Muscle of arm (tissue), 12 donors: ENCODE measurements around the gene RHBDD1. TPM values are rescaled to one million over a fixed set of nuclear protein-coding genes. Genes with fewer than 3 reads are reported as not detected.
A peak's percentile ranks its signal among the peaks of the same experiment; 100 is the strongest.

Source experiments
- DNase-seq: peaks from one replicate; pipeline ENCODE4 v3.0.0-alpha.2; 2013
- polyA plus RNA-seq, 12 donors: library from polyadenylated mRNA; unstranded; fragments of 120-200 nt; gene quantifications; one replicate each; pipeline ENCODE4 v1.2.1, GENCODE V29; 2013; ENCODE audit not compliant: insufficient read length in 12 of 12

The RHBDD1 gene
- polyA plus RNA-seq, 12 donors: 12.0 to 20.8 (median 17.1) TPM; not detected in 1

DNA sequence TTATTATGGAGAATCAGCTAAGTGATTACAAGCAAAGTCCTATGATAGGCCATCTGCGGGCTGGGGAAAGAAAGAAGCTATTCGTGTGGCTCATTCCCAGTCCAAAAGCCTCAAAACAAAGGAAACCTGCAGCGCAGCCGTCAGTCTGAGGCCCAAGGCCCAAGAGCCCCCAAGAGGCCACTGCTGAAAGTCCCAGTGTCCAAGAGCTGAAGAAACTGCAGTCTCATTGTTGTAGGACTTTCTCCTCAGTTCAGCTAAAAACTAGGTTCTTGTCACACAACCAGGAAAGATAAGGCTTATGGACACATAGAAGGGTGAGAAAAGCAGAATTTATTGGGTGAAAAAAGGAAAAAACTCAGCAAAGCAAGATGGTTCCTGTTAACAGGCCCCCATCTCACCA, 143.2 kb downstream of the RHBDD1 start:
- DNase-seq: no peak

DNA sequence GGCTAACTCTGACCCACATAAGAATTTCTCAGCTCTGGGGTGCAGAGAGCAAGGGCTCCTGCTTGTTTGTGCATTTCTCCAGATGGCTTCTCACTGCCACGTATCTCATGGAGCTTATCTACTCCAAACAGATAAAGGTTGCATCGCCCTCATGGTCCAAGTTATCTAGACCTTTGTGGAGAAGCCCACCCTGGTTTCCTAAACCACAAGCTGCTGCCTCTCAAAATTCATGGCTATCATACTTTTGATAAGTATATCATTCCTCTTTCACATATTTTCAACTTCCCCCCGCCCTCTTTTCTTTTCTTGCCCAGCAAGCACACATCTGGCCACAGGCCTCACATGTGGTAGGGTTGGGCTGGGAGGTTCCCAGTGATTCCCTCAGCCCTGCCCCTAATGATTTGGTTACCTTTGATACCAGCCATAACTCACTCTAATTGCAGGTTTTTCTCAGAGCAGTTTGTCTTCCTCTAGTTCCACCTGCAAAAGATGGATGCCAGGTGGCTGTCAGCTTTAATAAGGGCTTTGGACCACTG, 146.0 kb downstream of the RHBDD1 start:
- DNase-seq: no peak

DNA sequence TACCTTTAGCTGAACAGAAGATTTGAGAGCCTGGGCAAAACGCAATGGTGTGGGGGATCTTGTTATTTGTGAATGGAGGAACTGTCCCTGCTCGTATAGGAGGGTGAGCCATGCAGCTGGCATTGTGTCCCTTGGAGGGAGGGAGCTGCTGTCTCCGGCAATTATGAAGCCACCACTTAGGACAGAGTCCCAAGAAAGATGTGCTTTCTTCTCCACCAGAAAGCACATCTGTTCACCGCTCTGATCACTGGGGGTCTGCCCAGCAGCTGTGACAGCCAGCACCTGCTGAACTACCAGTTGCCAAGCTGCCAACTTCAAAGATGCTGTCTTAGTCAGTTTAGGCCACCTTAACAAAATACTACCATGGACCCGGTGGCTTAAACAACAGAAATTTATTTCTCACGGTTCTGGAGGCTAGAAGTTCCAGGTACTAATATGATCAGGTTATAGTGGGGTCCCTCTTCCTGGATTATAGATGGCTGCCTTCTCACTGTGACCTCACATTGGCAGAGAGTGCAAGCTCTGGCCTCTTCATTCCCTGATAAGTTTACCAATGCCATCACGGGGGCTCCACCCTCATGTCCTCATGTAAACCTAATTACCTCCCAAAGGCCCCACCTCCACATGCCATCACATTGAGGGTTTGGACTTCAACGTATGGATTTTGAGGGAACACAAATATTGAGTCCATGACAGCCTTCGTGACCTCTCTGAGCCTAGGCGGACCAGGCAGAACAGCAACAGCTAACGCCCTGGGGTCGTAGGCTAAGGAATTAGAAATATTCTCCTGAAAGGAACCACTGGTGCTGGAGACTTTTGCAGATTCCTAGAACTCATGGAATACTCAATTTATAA, 148.3 kb downstream of the RHBDD1 start:
- no peak for DNase-seq

DNA sequence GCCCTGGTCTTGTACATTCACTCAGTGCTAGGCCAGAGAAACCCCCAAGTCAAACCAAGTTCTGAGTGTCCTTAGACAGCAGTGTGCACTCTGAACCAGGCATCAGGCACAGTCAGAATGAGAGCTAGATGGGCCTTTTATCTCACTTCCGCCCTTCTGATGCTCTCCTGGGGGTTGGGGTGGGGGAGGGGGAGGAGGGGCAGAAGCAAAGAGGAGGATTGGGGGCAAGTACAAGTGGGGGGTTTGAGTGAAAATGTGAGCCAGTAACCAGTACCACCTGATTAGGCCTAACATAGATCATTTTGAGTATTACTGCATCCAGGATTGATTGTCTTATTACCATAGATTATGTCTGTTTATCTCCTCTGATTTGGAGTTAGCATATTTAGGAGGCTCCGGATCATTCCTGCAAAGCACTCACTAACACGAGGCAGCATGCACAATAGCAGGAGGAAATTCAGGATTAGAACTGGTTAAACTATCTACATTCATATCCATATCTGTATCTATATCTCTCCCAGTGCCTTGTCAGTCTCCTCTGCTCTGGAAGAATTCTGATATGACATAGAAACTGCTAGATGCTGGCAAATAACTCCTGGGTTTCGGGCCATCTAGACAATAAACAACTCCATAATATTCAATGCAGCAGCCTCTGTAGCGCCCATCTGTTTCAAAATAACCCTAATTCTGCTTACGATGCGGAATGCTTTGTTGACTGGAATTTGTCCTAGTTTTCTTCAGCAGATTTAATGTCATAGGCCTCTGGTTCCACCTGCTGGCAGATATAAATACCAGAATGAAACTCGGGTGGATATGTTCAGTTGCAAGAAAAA, 149.1 kb downstream of the RHBDD1 start:
- DNase-seq: peak; percentile 81

DNA sequence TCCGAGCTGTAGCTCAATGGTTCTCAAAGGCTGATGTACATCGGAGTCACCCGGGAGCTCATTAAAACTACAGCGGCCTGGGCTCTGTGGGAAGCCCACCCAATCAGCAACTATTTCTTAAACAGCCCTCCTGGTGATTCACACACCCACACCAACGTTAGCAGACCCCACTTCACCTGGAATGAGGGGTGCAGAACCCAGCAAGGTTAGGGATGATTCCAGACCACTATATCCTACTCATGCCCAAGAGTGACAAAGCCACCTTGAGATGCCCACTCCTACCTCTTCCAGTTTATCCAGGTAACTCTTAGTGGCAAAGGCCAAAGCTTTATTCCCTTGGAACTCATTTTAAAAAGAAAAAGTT, 149.7 kb downstream of the RHBDD1 start:
- no peak for DNase-seq

DNA sequence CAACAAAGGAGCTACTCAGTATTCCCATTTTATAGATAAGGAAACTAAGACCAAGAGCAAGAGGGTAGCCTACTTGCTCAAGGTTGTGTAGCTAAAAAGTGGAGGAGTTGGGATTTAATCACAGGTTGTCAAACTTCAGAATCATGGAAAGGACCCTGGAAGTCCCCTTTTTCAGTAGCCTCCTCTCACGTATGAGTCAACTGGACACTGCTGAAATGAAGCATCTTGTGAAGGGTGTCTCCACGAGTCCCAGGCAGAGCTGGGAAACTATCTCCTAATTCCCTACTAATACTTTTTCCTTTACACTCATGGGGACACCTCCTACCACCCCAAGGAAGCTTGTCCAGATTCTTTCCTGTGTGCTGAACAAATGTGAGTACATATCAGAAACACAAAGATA, 155.8 kb downstream of the RHBDD1 start:
- DNase-seq: no peak

DNA sequence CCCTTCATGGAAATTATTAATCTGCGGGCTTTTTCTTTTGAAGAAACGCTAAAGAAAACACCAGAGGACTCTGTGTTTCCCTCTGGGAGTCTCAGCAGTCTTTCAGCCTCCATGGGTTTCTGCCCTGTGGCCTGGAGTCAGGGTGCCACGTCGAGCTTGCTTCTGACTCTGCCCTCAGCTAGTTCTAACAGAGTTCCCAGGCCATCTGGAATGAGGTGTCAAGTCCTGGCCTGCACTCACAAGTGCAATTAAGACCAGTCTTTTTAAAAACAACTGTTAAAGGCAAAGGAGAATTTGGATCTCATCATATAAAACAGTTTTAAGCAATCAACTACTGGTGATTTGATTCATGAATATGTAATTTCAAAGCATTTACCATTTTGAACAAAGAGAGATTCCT, 157.3 kb downstream of the RHBDD1 start:
- no peak for DNase-seq

DNA sequence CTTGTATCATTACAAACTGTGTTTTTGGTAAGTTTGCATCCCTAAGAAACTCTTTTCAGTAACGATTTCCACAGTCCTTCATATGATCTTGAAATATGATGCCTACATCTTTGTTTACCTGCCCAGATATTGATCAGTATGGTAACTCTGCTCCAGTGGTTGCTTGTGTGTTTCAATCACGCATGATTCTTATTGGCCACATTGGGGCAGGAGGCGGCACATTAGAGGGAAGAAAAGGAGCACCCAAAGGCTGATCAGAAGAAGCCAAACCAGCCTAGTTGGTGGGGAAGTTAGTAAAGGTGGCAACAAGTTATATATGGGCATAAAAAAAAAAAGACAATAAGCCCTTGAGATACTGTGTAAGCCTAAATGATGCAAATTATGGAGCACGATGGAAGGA, 158.9 kb downstream of the RHBDD1 start:
- DNase-seq: no peak

DNA sequence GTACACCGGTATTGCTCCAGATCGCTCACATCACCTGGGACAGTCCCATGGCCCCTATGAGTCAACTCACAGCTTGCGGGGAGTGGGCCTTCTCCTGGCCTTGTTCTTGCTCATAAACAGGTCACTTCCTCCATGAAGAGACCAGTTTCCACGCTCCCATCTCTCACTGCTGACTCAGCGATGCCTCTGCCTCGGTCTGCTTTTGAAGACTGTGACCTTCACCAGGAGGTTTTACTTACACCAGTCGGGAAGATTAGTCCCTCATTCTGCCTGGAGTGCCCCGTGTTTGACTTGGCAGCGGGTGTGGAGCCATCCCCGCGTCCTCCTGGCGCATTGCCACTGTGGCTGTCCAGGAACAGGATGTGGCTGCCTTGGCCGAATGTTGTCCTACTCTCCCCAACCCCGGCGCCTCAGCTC, 159.8 kb downstream of the RHBDD1 start:
- no peak for DNase-seq

DNA sequence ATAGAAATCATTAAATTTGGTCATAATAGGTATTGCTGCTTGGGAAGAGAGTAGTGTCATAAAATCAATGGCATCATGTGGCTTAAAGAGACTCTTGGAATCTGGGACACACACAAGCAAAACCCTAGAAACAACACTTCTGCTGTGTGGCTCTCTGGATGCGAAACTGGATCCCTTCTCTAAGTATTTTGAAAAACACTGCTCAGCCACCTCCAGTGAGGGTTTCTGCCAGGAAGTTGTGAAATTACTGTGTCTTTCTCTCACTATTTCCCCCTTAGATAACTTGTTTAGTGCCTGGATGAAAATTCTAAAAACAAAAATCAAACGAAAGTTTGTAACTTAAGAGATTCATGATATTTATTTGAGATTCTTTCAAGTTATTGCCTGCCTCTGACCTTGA, 163.8 kb downstream of the RHBDD1 start:
- DNase-seq: no peak

DNA sequence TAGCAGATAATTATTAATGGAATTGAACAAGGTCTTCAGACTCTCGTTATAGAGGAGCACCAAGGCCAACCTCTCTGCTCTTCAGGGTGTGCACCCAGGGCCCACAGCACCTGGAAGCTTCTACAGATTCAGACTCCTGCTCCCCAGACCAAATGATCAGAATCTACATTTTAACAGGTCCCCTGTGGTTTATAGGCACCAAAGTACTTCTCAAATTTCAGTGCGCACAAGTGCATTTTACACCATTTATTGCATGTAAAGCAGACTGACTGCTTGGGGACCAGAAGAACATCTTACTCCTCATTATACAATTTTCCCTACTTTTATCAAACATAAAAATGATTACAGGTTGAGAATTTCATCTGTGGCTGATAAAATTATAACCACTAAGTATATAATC, 164.3 kb downstream of the RHBDD1 start:
- no peak for DNase-seq

DNA sequence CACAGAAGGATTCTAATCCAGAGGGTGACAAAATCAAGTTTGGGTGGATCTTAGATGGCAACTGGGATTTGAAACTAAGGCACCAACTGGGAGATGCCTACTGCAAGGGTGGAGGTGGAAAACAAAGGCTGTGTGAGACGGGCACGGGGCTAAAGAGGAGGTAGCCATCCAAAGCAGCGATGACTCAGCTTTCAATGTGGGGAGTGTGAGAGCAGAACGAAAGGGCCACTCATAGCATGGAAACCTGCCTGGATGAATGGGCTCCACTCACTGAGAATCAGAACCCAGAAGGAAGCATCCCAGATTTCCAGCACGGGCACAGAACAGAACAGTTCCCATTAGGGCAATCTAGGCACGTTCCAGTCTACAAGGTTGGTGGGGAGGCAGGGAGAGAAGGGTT, 168.6 kb downstream of the RHBDD1 start:
- DNase-seq: no peak

DNA sequence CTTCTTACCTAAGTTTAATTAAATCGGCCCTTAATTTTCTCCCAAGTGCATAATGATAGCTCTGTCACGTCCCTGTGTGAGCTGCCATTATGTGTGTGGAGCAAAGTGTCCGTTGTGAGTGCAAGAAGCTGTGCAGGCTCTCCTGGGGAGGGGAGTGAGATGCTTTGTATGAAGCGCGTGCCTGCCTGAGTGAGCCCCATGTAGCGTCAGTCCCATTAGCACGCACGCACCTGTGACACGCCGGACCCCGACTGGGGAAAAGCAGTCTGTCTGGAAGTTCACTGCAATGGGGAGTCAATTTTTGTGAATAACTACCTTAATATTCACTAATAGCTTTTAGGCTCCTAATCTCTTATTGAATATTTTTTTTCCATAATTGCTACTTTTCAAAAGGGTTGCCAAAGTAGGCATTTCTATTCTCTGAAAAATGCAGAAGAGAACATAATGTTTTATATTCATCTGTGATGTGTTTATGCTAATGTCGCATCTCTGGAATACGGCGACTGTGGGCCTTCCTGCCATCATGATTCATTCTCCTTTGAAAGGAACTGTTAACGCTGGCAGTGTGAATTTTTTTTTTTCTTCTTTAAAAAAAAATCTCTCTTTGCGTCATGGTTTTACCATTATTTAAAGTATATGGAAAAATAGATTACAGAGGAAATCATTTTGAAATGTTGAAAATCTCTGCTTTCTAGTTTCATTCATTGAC, 170.5 kb downstream of the RHBDD1 start:
- DNase-seq: no peak

DNA sequence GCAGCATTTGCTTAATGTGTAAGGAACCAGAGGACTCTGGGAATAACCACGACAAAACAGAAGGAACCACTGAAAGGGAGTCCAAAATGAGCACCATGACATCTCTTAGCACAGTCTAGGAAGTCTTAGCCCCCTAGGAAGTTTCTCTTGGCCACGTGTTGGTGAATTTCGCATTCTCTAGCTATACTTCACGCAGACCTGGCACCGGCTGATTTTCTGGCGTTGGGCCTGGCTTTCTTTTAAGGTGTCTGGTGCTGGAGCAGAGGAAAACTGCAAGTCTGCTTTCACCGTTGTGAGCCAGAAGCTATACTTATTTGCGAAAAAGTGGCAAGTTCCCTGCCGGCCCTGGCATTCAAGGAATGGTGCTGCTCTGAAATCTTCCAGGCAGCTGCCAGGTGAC, 171.3 kb downstream of the RHBDD1 start:
- DNase-seq: no peak

DNA sequence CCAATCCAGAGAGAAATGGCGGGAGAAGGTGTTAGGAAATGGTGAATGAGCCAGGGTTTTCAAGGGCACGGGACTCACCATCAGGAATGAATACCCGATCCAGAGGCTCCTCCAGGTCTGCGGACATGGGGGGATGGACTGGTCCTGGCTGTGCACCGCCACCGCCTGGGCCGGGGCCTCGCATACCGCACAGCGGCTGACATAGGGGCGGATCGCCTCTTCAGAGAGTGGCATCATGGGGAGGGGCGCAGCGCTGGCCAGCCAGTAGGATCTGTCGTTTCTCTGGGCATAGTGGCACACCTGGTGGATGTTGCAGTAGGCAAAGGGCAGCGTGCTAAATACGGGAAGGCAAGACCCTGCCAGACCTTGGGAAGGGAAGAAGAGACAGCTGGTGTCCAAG, 172.1 kb downstream of the RHBDD1 start:
- DNase-seq: no peak

DNA sequence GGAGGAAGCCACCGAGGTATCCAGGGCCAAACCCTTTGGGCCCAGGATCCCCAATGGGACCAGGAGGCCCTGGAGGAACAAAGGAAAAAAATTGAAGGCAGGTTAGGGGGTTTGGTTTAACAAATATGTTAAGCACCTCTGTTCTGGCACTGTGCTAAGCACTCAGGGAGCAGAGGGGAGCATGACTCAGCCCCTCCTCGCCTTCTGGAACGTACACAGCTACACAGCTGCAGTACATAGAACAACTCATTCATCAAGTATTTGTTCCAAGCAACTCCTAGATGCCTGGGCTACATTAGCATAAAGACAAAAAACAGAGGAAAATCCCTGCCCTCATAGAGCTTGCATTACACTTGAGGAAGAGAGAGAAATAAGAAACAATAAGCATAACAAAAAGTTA, 174.6 kb downstream of the RHBDD1 start:
- no peak for DNase-seq

DNA sequence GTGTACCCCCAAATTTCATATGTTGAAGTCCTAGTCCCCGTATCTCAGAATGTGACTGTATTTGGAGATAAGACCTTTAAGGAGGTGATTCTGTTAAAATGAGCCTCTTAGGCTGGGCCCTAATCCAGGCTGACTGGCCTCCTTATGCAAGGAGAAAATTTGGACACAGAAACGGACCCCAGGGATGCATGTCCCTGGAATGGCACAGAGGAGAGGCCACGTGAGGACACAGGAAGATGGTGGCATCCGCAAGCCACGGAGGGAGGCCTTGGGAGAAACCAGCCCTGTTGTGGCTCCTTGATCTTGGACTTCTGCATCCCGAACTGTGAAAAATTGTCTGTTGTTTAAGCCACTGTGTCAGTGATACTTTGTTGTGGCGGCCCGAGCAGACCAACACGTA, 177.5 kb downstream of the RHBDD1 start:
- DNase-seq: no peak

DNA sequence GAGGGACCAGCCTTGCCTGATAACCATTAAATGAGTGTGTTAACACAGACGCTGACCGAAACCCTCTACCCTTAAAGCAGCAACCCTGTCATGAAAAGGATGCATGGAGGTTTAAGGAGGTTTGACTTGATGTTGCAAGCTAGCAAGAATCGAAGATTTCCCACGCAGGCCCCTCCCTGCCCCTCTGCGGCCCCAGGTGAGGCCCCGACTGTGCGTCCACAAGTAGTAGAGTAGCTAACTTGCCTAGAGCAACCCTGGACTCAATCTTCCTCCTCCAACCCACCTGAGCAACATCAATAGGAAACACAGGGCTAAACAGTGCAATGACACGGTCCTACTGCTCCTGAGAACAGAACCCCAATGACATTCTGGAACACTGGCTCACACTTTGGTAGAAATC, 178.0 kb downstream of the RHBDD1 start:
- DNase-seq: no peak

DNA sequence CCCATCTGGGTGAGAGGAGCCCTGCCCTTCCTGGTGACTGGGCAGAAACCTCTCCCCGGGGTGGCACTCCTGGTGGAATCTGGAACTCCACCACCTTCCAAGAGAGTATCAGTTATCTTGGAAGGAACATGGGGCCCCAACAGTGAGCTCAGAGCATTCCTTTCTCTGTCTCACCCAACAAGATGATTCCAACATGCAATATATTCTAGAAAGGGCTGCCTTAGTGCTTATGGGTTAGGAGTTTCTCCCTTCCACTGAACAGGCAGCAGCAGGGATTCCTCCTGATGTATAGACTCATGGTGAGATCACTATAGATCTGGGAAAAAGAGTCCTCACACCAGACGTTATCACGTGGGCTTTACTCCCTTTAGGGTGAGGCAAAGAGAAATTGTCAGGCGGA, 181.0 kb downstream of the RHBDD1 start:
- no peak for DNase-seq

DNA sequence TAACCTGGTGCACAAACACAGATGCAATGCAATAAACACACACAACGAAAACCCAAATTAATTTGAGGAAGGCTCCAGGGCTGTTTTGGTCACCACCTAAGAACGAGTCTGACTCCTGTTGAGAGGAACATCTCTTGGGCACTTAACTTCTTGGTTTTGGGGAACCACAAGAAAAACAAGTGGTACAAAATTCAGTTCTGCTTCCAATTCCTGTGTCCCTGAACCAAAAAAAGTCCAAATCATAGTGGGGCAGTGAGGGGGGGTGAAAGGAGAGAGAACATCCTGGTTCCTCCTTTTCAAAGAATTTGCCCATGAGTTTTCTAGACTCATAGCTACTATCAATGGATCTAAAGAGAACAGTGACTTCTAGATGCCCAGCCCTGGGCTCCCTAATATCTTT, 184.6 kb downstream of the RHBDD1 start:
- no peak for DNase-seq

DNA sequence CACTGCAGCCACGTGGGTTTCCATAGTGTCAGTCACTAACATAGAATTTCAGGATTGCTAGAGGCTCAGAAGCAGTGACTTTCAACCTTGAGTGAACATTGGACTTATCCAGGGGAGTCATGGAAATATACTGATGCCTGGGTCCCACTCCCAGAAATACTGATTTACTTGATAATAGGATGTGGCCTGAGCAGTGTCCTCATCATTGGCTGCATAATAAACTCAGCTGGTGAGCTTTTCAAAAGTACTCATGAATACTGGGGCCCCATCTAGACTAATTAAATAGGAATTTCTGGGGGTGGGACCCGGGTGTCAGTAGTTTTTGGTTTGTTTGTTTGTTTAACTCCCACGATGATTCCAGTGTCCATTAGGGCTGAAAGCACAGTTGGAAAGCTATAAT, 186.8 kb downstream of the RHBDD1 start:
- DNase-seq: no peak

DNA sequence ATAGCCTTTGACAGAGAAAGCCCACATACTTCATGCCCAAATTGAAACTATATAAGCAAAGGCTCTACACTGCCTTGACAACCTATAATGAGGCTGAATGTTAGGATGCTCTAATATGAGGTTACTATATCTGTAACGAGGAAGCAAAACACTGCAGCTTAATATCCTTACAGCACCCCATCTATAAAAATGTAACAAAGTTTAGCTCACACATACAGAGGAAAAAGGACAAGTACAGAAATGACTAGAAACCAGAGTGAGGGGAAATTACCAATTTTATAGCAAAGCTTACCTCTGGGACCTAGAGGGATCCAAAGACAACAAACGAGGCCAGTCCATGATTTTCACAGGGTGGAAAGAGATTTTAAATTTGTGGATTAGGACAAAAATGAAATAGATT, 189.7 kb downstream of the RHBDD1 start:
- DNase-seq: no peak
